ENCODE measurements around the gene RIMS4.

Gene RIMS4

DNA sequence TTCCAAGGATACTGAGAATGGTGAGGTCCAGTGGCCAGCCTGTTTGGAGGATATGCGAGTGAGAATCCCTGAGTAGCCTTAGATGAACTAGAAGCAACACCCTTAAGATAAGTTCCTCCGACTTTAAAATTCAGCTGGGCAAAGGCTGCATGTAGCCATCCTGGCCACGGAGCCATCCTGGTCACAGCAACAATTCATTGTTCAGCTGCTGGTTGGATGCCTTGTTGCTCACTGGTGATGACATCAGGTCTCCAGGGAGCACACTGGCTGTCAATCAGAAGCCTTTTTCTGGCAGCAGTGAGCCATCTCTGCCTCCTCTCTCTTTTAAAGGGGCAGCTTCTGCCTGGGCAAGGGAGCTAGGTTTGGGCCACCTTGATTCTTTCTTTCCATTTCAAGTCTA, 22.4 kb upstream of the RIMS4 start:
- Histone ChIP-seq H3K14ac (ENCODE audit: low read length) (no peak overlapping the region), H4K91ac (ENCODE audit: low read depth, low read length) (no peak overlapping the region), H4K8ac (ENCODE audit: low read depth, low read length) (no peak overlapping the region), H3K9me3 (ENCODE audit: insufficient read depth, low read depth, low read length) (peaks cover 2% of the 10 kb centered on the region), H3K27me3 (ENCODE audit: insufficient read depth, low read length) (no peaks in the 10 kb centered on the region), H3K18ac (ENCODE audit: low read length) (no peak overlapping the region), H3K36me3 (ENCODE audit: control insufficient read depth in 1 of 2, insufficient read depth in 2 of 2, low read length in 2 of 2) (no peaks in the 10 kb centered on the region), H3K4ac (ENCODE audit: low read depth, low read length) (no peak overlapping the region), H3K9ac (ENCODE audit: low read length) (no peak overlapping the region), H2AFZ (ENCODE audit: insufficient read depth, low read length, poor library complexity) (no peak overlapping the region), H3K4me1 (ENCODE audit: control insufficient read depth in 1 of 2, insufficient read depth in 2 of 2, low read length in 2 of 2) (no peaks in the 10 kb centered on the region), H3K4me2 (ENCODE audit: low read length) (no peak overlapping the region), H3K79me2 (ENCODE audit: control insufficient read depth, insufficient read depth, low read length, poor library complexity) (no peaks in the 10 kb centered on the region), H2BK120ac (ENCODE audit: insufficient read depth, low read length, poor library complexity) (no peak overlapping the region), H3K79me1 (ENCODE audit: low read length) (no peaks in the 10 kb centered on the region), H2BK5ac (ENCODE audit: low read depth, low read length, poor library complexity) (no peak overlapping the region), H3K23ac (ENCODE audit: low read length) (no peak overlapping the region), H3K27ac (ENCODE audit: low read depth, low read length) (no peak overlapping the region), H4K12ac (ENCODE audit: low read depth, low read length) (no peak overlapping the region), H2AK5ac (ENCODE audit: low read length) (no peak overlapping the region), H3K4me3 (ENCODE audit: low read depth, low read length) (no peak overlapping the region), H2BK12ac (ENCODE audit: low read length) (no peak overlapping the region)
- no CpG with 5 or more reads among the region's 3 CpGs for WGBS (ENCODE audit: extremely low coverage, insufficient coverage, insufficient read length)
- peak in 1 of 2 donors; percentile 29 for DNase-seq

DNA sequence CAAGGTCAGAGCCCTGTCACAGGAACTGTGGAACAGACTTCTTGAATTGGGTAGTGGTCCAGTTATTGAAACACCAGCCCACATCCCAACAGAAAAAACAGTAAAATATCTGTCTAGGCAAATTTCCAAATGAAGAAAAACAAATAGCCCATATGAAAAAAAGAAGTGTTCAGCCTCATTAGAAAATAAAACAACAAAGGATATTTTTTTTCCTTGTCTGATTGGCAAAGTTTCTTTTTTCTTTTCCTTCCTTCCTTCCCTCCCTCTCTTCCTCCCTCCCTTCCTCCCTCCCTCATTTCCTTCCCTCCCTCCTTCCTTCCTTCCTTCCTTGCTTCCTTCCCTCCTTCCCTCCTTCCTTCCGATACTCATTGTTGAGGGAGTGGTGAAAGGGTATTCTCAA, 20.6 kb upstream of the RIMS4 start:
- no peaks in the 10 kb centered on the region for H3K27me3 ChIP-seq (ENCODE audit: insufficient read depth, low read length)
- no peak overlapping the region for H2AK5ac ChIP-seq (ENCODE audit: low read length)
- H2BK5ac ChIP-seq (ENCODE audit: low read depth, low read length, poor library complexity) = no peak overlapping the region
- no peak overlapping the region for H3K4me3 ChIP-seq (ENCODE audit: low read depth, low read length)
- no peak overlapping the region for H4K12ac ChIP-seq (ENCODE audit: low read depth, low read length)
- H2BK12ac ChIP-seq (ENCODE audit: low read length) = no peak overlapping the region
- H3K9ac ChIP-seq (ENCODE audit: low read length) = no peak overlapping the region
- no peak overlapping the region for H2AFZ ChIP-seq (ENCODE audit: insufficient read depth, low read length, poor library complexity)
- H3K23ac ChIP-seq (ENCODE audit: low read length) = no peak overlapping the region
- no peaks in the 10 kb centered on the region for H3K79me2 ChIP-seq (ENCODE audit: control insufficient read depth, insufficient read depth, low read length, poor library complexity)
- WGBS (ENCODE audit: extremely low coverage, insufficient coverage, insufficient read length) = no CpG with 5 or more reads among the region's 1 CpG
- no peak overlapping the region for H4K8ac ChIP-seq (ENCODE audit: low read depth, low read length)
- no peak overlapping the region for H3K27ac ChIP-seq (ENCODE audit: low read depth, low read length)
- H3K4me2 ChIP-seq (ENCODE audit: low read length) = no peak overlapping the region
- H4K91ac ChIP-seq (ENCODE audit: low read depth, low read length) = no peak overlapping the region
- no peak overlapping the region for H3K4ac ChIP-seq (ENCODE audit: low read depth, low read length)
- no peaks in the 10 kb centered on the region for H3K79me1 ChIP-seq (ENCODE audit: low read length)
- no peaks in the 10 kb centered on the region for H3K4me1 ChIP-seq (ENCODE audit: control insufficient read depth in 1 of 2, insufficient read depth in 2 of 2, low read length in 2 of 2)
- no peaks in the 10 kb centered on the region for H3K36me3 ChIP-seq (ENCODE audit: control insufficient read depth in 1 of 2, insufficient read depth in 2 of 2, low read length in 2 of 2)
- no peak overlapping the region for H2BK120ac ChIP-seq (ENCODE audit: insufficient read depth, low read length, poor library complexity)
- H3K9me3 ChIP-seq (ENCODE audit: insufficient read depth, low read depth, low read length) = no peaks in the 10 kb centered on the region
- H3K14ac ChIP-seq (ENCODE audit: low read length) = no peak overlapping the region
- DNase-seq = no peak
- no peak overlapping the region for H3K18ac ChIP-seq (ENCODE audit: low read length)

DNA sequence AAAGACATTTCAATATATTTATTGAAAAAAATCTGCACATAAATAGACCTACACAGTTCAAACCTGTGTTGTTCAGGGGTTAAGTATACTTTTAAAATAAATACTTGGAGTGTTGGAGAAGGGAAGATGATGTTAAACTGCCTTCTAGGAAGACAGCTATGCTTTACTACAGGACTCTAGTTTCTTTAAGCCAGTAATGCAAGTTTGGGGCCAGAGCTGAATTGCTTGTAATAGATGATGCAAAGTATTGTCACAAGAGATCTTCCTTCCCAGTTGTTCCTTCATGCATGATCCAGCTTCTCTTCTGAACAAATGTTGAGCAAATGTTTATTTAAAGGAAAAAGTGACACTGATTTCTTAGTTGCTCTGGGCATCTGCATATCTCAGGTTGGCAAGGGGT, 20.2 kb upstream of the RIMS4 start:
- Histone ChIP-seq H3K18ac (ENCODE audit: low read length) (no peak overlapping the region), H3K4me2 (ENCODE audit: low read length) (no peak overlapping the region), H3K36me3 (ENCODE audit: control insufficient read depth in 1 of 2, insufficient read depth in 2 of 2, low read length in 2 of 2) (no peaks in the 10 kb centered on the region), H3K23ac (ENCODE audit: low read length) (no peak overlapping the region), H3K27ac (ENCODE audit: low read depth, low read length) (no peak overlapping the region), H3K79me1 (ENCODE audit: low read length) (no peaks in the 10 kb centered on the region), H4K8ac (ENCODE audit: low read depth, low read length) (no peak overlapping the region), H2AFZ (ENCODE audit: insufficient read depth, low read length, poor library complexity) (no peak overlapping the region), H2BK120ac (ENCODE audit: insufficient read depth, low read length, poor library complexity) (no peak overlapping the region), H3K4ac (ENCODE audit: low read depth, low read length) (no peak overlapping the region), H2BK5ac (ENCODE audit: low read depth, low read length, poor library complexity) (no peak overlapping the region), H3K14ac (ENCODE audit: low read length) (no peak overlapping the region), H2AK5ac (ENCODE audit: low read length) (no peak overlapping the region), H3K9me3 (ENCODE audit: insufficient read depth, low read depth, low read length) (no peaks in the 10 kb centered on the region), H4K12ac (ENCODE audit: low read depth, low read length) (no peak overlapping the region), H3K9ac (ENCODE audit: low read length) (no peak overlapping the region), H3K79me2 (ENCODE audit: control insufficient read depth, insufficient read depth, low read length, poor library complexity) (no peaks in the 10 kb centered on the region), H2BK12ac (ENCODE audit: low read length) (no peak overlapping the region), H3K27me3 (ENCODE audit: insufficient read depth, low read length) (no peaks in the 10 kb centered on the region), H3K4me3 (ENCODE audit: low read depth, low read length) (no peak overlapping the region), H3K4me1 (ENCODE audit: control insufficient read depth in 1 of 2, insufficient read depth in 2 of 2, low read length in 2 of 2) (no peaks in the 10 kb centered on the region), H4K91ac (ENCODE audit: low read depth, low read length) (no peak overlapping the region)
- no peak for DNase-seq

DNA sequence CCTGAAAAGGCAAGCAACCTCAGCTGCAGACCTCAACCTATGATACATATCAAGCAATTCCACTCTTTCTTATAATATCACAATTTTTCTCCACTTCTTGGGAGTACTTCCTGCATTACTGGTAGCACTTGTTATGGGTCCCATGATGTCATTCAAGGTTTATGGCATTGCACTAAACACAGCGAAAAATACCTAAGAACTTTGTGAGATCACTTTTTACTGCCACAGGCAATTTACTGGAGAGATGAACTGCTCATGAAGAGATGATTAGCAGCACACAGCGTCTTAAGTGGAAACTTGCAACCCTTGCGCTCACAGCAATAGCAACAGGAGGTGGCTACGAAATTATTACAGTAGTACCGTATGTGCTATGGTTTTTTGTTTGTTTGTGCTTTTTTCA, 19.3 kb upstream of the RIMS4 start:
- Histone ChIP-seq H4K12ac (ENCODE audit: low read depth, low read length) (no peak overlapping the region), H2BK12ac (ENCODE audit: low read length) (no peak overlapping the region), H2AFZ (ENCODE audit: insufficient read depth, low read length, poor library complexity) (no peak overlapping the region), H3K4me1 (ENCODE audit: control insufficient read depth in 1 of 2, insufficient read depth in 2 of 2, low read length in 2 of 2) (no peaks in the 10 kb centered on the region), H3K9ac (ENCODE audit: low read length) (no peak overlapping the region), H2AK5ac (ENCODE audit: low read length) (no peak overlapping the region), H2BK120ac (ENCODE audit: insufficient read depth, low read length, poor library complexity) (no peak overlapping the region), H3K79me2 (ENCODE audit: control insufficient read depth, insufficient read depth, low read length, poor library complexity) (no peaks in the 10 kb centered on the region), H3K4me3 (ENCODE audit: low read depth, low read length) (no peak overlapping the region), H4K91ac (ENCODE audit: low read depth, low read length) (no peak overlapping the region), H2BK5ac (ENCODE audit: low read depth, low read length, poor library complexity) (no peak overlapping the region), H3K23ac (ENCODE audit: low read length) (no peak overlapping the region), H3K4me2 (ENCODE audit: low read length) (no peak overlapping the region), H3K4ac (ENCODE audit: low read depth, low read length) (no peak overlapping the region), H3K27me3 (ENCODE audit: insufficient read depth, low read length) (no peaks in the 10 kb centered on the region), H3K14ac (ENCODE audit: low read length) (no peak overlapping the region), H3K79me1 (ENCODE audit: low read length) (no peaks in the 10 kb centered on the region), H3K36me3 (ENCODE audit: control insufficient read depth in 1 of 2, insufficient read depth in 2 of 2, low read length in 2 of 2) (no peaks in the 10 kb centered on the region), H3K9me3 (ENCODE audit: insufficient read depth, low read depth, low read length) (no peaks in the 10 kb centered on the region), H3K27ac (ENCODE audit: low read depth, low read length) (no peak overlapping the region), H3K18ac (ENCODE audit: low read length) (no peak overlapping the region), H4K8ac (ENCODE audit: low read depth, low read length) (no peak overlapping the region)
- DNase-seq = peak; percentile 57 to 77
- WGBS (ENCODE audit: extremely low coverage, insufficient coverage, insufficient read length) = no CpG with 5 or more reads among the region's 5 CpGs

DNA sequence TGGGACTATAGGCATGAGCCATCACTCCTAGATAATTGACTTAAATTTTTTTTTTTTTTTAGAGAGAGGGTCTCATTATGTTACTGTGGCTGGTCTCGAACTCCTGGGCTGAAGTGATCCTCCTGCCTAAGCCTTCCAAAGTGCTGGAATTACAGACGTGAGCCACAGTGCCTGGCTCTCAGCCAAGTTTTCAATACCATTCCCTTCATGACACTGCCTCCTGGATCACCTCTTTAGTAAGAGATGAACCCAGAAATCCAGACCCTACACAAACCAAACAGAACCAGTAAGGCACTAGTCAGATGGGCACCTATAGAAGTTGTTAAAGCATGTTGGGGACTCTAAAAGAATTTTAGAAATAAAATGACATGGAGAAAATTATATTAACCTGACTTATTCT, 18.3 kb upstream of the RIMS4 start:
- Histone ChIP-seq H3K9me3 (ENCODE audit: insufficient read depth, low read depth, low read length) (no peaks in the 10 kb centered on the region), H3K79me2 (ENCODE audit: control insufficient read depth, insufficient read depth, low read length, poor library complexity) (no peaks in the 10 kb centered on the region), H2BK120ac (ENCODE audit: insufficient read depth, low read length, poor library complexity) (no peak overlapping the region), H3K18ac (ENCODE audit: low read length) (no peak overlapping the region), H3K9ac (ENCODE audit: low read length) (no peak overlapping the region), H2AK5ac (ENCODE audit: low read length) (no peak overlapping the region), H3K14ac (ENCODE audit: low read length) (no peak overlapping the region), H4K91ac (ENCODE audit: low read depth, low read length) (no peak overlapping the region), H2BK5ac (ENCODE audit: low read depth, low read length, poor library complexity) (no peak overlapping the region), H3K4me1 (ENCODE audit: control insufficient read depth in 1 of 2, insufficient read depth in 2 of 2, low read length in 2 of 2) (no peaks in the 10 kb centered on the region), H3K79me1 (ENCODE audit: low read length) (no peaks in the 10 kb centered on the region), H3K23ac (ENCODE audit: low read length) (no peak overlapping the region), H3K27me3 (ENCODE audit: insufficient read depth, low read length) (no peaks in the 10 kb centered on the region), H4K8ac (ENCODE audit: low read depth, low read length) (no peak overlapping the region), H2BK12ac (ENCODE audit: low read length) (no peak overlapping the region), H3K27ac (ENCODE audit: low read depth, low read length) (no peak overlapping the region), H3K4ac (ENCODE audit: low read depth, low read length) (no peak overlapping the region), H3K4me2 (ENCODE audit: low read length) (no peak overlapping the region), H3K4me3 (ENCODE audit: low read depth, low read length) (no peak overlapping the region), H3K36me3 (ENCODE audit: control insufficient read depth in 1 of 2, insufficient read depth in 2 of 2, low read length in 2 of 2) (no peaks in the 10 kb centered on the region), H2AFZ (ENCODE audit: insufficient read depth, low read length, poor library complexity) (no peak overlapping the region), H4K12ac (ENCODE audit: low read depth, low read length) (no peak overlapping the region)
- DNase-seq = no peak
- WGBS (ENCODE audit: extremely low coverage, insufficient coverage, insufficient read length) = no CpG with 5 or more reads among the region's 2 CpGs

Measured in trophoblast cell (in vitro differentiated cells and primary cell).